ENCODE measurements around the gene HUNK. TPM values are rescaled to one million over a fixed set of nuclear protein-coding genes. Genes with fewer than 3 reads are reported as not detected.

HUNK gene
- total RNA-seq, 4 donors from 2014 or later: 4.8 to 5.9 (median 5.6) TPM

- Histone ChIP-seq H3K27me3 (no peaks in the 10 kb centered on the region), H3K9me3 (no peaks in the 10 kb centered on the region), H3K27ac (no peak overlapping the region), H3K4me1 (no peaks in the 10 kb centered on the region), H3K4me3 (no peak overlapping the region), H3K36me3 (peaks cover 7% of the 10 kb centered on the region)
- TF ChIP-seq CTCF (IDR thresholded peaks at IDR 0.05) (no peak), POLR2AphosphoS5 (IDR thresholded peaks at IDR 0.05) (no peak), POLR2A (IDR thresholded peaks at IDR 0.05) (no peak), EP300 (IDR thresholded peaks at IDR 0.05) (no peak)
- DNase-seq (ENCODE audit: low spot score in 2 of 2): no peak
- WGBS: 64% methylated on average over 5 of the region's 10 CpGs
These were observed 121.3 kb downstream of the HUNK start for GRCh38 chr21:31993826-31994825.

GRCh38 chr21:31997191-31997590 lies 124.4 kb downstream of the HUNK start:
- no peak for DNase-seq (ENCODE audit: low spot score in 2 of 2)
- H3K4me1 ChIP-seq: no peaks in the 10 kb centered on the region
- peaks cover 12% of the 10 kb centered on the region for H3K36me3 ChIP-seq
- 34% methylated on average over 4 of the region's 4 CpGs for WGBS
- no peak overlapping the region for H3K27ac ChIP-seq
- H3K4me3 ChIP-seq: no peak overlapping the region
- no peaks in the 10 kb centered on the region for H3K27me3 ChIP-seq
- no peaks in the 10 kb centered on the region for H3K9me3 ChIP-seq
- no peak for TF ChIP-seq EP300 (IDR thresholded peaks at IDR 0.05)

GRCh38 chr21:31999810-32000468 lies 127.1 kb downstream of the HUNK start:
- Histone ChIP-seq H3K4me3 (no peak overlapping the region), H3K4me1 (no peaks in the 10 kb centered on the region), H3K9me3 (no peaks in the 10 kb centered on the region), H3K27ac (no peak overlapping the region), H3K27me3 (no peaks in the 10 kb centered on the region), H3K36me3 (peaks cover 12% of the 10 kb centered on the region)
- TF ChIP-seq CTCF (IDR thresholded peaks at IDR 0.05) (no peak), EP300 (IDR thresholded peaks at IDR 0.05) (no peak), POLR2AphosphoS5 (IDR thresholded peaks at IDR 0.05) (no peak), POLR2A (IDR thresholded peaks at IDR 0.05) (no peak)
- no peak for DNase-seq (ENCODE audit: low spot score in 2 of 2)
- 86% methylated on average over 12 of the region's 12 CpGs for WGBS

- Histone ChIP-seq H3K4me1 (no peaks in the 10 kb centered on the region), H3K4me3 (no peak overlapping the region), H3K27me3 (no peaks in the 10 kb centered on the region), H3K27ac (no peak overlapping the region), H3K9me3 (no peaks in the 10 kb centered on the region), H3K36me3 (peaks cover 12% of the 10 kb centered on the region)
- 94% methylated on average over 11 of the region's 11 CpGs for WGBS
- TF ChIP-seq CTCF (IDR thresholded peaks at IDR 0.05): no peak
- TF ChIP-seq POLR2AphosphoS5 (IDR thresholded peaks at IDR 0.05): no peak
- TF ChIP-seq POLR2A (IDR thresholded peaks at IDR 0.05): no peak
- no peak for TF ChIP-seq EP300 (IDR thresholded peaks at IDR 0.05)
- DNase-seq (ENCODE audit: low spot score in 2 of 2): no peak
These were observed 128.6 kb downstream of the HUNK start for GRCh38 chr21:32001390-32001789.

- no peak overlapping the region for H3K4me3 ChIP-seq
- 68% methylated on average over 2 of the region's 2 CpGs for WGBS
- no peaks in the 10 kb centered on the region for H3K4me1 ChIP-seq
- no peaks in the 10 kb centered on the region for H3K27me3 ChIP-seq
- H3K9me3 ChIP-seq: no peaks in the 10 kb centered on the region
- H3K27ac ChIP-seq: no peak overlapping the region
- TF ChIP-seq EP300 (IDR thresholded peaks at IDR 0.05) (no peak), POLR2A (IDR thresholded peaks at IDR 0.05) (no peak), POLR2AphosphoS5 (IDR thresholded peaks at IDR 0.05) (no peak), CTCF (IDR thresholded peaks at IDR 0.05) (no peak)
- H3K36me3 ChIP-seq: peaks cover 12% of the 10 kb centered on the region
- DNase-seq (ENCODE audit: low spot score in 2 of 2): no peak
These were observed 130.6 kb downstream of the HUNK start for GRCh38 chr21:32003411-32003810.

All from suprapubic skin (tissue), 4 donors.